ENCODE results near the gene KCNIP1. TPM values are rescaled to one million over a fixed set of nuclear protein-coding genes. Genes with fewer than 3 reads are reported as not detected.

The KCNIP1 gene
- total and polyA plus RNA-seq, 7 donors, result 0.03 TPM; not detected in 6

DNA sequence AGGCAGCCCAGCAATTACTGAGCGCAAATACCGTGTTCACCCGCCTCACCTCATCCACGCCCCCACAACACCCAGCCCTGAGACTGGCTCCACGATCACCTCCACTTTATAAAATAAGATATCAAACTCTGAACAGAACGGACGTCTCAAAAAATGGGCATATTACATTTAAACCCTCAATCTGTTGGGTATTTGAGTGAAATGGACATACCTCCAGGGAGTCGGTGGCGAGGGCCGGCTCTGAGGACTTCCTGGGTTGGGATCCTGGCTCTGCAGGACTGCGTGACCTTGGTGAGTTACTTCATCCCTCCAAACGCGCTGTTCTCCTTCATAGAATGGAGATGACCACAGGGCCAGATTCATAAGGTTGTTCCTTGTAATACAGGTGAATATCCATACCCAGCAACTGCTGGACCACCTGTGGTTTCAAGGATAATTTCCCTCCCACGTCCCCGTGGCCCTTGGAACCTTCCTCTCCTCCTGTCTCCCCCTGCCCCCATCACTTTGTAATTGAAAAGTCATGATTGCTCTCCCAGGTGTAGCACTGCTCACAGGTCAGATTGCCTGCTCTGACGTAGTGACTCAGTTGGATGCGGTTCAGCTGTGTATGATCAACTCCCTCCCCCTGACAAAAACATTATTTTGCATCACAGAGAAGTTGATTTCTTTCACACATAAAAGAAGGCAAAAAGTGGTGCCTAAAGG is 135.6 kb downstream of the KCNIP1 start:
- 86 to 91% (median 87%) methylated on average over 17 of the region's 17 CpGs for WGBS, 3 donors
- no peak for ATAC-seq
- intact Hi-C loops (cut with DNase I), result loop anchor here in 1 of 2 donors (10.0 kb wide), 1 partner anchor 145 kb away; the partner anchor contains the start of gene GABRP
- H3K27ac ChIP-seq, result no peak overlapping the region
- no peaks in the 10 kb centered on the region for H3K36me3 ChIP-seq (ENCODE audit: insufficient read depth in 1 of 2, low read depth in 1 of 2)
- TF ChIP-seq, protein P1, sequence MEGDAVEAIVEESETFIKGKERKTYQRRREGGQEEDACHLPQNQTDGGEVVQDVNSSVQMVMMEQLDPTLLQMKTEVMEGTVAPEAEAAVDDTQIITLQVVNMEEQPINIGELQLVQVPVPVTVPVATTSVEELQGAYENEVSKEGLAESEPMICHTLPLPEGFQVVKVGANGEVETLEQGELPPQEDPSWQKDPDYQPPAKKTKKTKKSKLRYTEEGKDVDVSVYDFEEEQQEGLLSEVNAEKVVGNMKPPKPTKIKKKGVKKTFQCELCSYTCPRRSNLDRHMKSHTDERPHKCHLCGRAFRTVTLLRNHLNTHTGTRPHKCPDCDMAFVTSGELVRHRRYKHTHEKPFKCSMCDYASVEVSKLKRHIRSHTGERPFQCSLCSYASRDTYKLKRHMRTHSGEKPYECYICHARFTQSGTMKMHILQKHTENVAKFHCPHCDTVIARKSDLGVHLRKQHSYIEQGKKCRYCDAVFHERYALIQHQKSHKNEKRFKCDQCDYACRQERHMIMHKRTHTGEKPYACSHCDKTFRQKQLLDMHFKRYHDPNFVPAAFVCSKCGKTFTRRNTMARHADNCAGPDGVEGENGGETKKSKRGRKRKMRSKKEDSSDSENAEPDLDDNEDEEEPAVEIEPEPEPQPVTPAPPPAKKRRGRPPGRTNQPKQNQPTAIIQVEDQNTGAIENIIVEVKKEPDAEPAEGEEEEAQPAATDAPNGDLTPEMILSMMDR (IDR thresholded peaks at IDR 0.05), result no peak
- no peaks in the 10 kb centered on the region for H3K9me3 ChIP-seq
- DNase-seq, result no peak
- H3K4me3 ChIP-seq, result no peak overlapping the region
- peaks cover 0 to 7% (median 0%) of the 10 kb centered on the region in 3 donors for H3K27me3 ChIP-seq (ENCODE audit: insufficient read depth in 3 of 3, low read length in 2 of 3)
- no peaks in the 10 kb centered on the region for H3K4me1 ChIP-seq

DNA sequence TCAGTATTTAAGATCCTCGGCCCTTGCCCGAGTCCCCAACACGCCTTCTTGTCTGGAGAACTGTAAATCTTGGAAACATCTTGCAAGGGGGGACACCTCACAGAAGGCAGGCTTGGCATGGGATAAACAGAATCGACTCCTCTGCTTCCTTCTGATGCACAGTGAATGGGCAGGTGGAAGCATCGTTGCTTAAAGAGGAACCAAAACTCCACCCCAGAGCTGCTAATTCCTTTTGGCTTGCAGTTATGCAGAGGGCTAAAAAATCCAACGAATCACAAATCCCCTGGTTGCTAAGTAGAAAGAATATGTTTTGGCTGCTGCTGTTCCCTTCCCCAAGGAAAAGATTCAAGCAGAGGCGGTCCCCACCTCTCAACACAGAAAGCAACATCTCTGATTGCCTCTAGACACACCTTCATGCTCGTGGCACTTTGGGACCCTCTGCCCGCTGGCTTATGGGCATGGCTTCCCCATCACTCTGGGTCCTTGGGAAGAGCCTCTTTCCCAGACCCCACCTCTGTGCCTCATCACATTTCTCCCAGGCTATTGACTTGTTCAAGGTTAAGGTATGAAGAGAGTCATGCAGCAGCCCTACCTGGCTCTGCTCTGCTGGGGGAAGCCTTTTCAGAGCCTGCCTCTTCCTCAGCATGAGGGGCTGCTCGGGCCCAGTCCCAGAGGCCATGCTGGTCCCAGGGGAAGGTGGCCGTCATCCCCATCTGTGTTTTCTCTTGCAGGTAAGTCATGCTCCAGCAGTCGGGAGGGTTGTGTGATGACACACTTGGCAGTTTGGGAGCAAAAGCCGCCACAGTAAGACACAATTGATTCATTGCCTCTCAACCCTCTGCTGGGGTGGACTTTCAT is 137.1 kb downstream of the KCNIP1 start:
- H3K27ac ChIP-seq, result no peak overlapping the region
- H3K36me3 ChIP-seq (ENCODE audit: insufficient read depth in 1 of 2, low read depth in 1 of 2), result no peaks in the 10 kb centered on the region
- no peaks in the 10 kb centered on the region for H3K9me3 ChIP-seq
- WGBS, 3 donors, result 65 to 73% (median 67%) methylated on average over 13 of the region's 13 CpGs
- no peak for ATAC-seq
- H3K4me3 ChIP-seq, result no peak overlapping the region
- H3K27me3 ChIP-seq (ENCODE audit: insufficient read depth in 3 of 3, low read length in 2 of 3), result peaks cover 0 to 8% (median 0%) of the 10 kb centered on the region in 3 donors
- no peak for DNase-seq
- TF ChIP-seq, protein P1 (IDR thresholded peaks at IDR 0.05), result no peak
- intact Hi-C loops (cut with DNase I), result no loop called here
- no peaks in the 10 kb centered on the region for H3K4me1 ChIP-seq

DNA sequence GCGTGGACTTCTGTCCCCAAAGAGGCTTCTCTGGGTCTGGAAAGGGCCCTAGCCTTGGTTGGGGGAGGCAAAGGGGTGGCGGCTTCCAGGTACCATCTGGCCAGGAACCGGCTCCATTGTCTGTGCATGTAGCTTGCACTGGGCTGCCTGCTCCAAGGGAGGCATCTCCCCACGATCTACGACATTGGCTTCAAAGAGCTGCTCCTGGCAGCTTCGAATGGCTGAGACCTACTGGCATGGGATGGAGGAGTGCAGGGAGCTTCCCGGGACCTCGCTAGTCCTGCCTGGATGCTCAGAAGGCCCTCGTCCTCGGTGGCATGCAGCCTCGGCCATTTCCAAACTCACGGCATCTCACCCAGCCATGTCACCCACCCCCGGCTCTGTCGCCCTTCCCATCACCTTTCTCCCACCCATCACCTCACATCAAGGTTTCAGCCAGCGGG is 137.8 kb downstream of the KCNIP1 start:
- no peak overlapping the region for H3K27ac ChIP-seq
- DNase-seq (no peak), ATAC-seq (no peak)
- TF ChIP-seq, protein P1 (IDR thresholded peaks at IDR 0.05), result no peak
- 72 to 89% (median 80%) methylated on average over 14 to 15 of the region's 15 CpGs for WGBS, 3 donors
- intact Hi-C loops (cut with DNase I), result no loop called here
- no peaks in the 10 kb centered on the region for H3K36me3 ChIP-seq (ENCODE audit: insufficient read depth in 1 of 2, low read depth in 1 of 2)
- H3K4me3 ChIP-seq, result no peak overlapping the region
- no peaks in the 10 kb centered on the region for H3K4me1 ChIP-seq
- H3K27me3 ChIP-seq (ENCODE audit: insufficient read depth in 3 of 3, low read length in 2 of 3), result peaks cover 0 to 8% (median 0%) of the 10 kb centered on the region in 3 donors
- H3K9me3 ChIP-seq, result no peaks in the 10 kb centered on the region

DNA sequence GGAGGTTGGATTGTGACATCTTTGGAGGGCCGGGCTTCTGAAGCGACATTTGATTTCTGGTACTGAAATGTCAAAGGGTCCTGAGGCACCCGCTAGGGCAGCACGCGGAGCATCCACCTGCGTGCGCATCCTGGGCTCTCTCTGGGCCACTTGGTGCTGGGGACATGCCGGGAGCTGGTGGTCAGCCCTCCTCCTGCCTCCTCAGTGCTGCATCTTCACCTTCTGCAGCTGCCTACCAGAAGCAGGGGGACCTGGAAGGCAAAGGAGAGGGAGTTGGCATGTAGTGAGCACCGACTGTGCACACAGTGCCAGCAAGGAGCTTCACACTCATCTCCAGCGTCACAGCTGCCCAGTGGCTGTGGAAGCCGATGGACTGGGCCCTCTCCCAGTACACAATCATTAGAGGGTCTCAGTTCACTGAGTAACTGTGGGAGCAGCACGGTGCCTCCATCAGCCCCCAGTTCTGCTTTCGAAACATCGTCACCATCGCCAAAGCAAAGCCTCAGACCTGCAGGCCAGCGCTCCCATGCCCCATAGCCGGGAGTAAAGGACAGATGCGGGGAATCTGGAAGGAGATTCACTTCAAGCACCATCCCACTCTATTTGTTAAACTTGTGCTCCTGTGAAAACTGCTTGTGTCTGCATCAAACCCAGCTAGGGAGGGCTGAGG is 138.4 kb downstream of the KCNIP1 start:
- no peak overlapping the region for H3K4me3 ChIP-seq
- no peaks in the 10 kb centered on the region for H3K4me1 ChIP-seq
- H3K9me3 ChIP-seq, result no peaks in the 10 kb centered on the region
- no peak overlapping the region for H3K27ac ChIP-seq
- DNase-seq (no peak), ATAC-seq (no peak)
- no peaks in the 10 kb centered on the region for H3K36me3 ChIP-seq (ENCODE audit: insufficient read depth in 1 of 2, low read depth in 1 of 2)
- WGBS, 3 donors, result 83 to 86% (median 83%) methylated on average over 18 of the region's 18 CpGs
- TF ChIP-seq, protein P1 (IDR thresholded peaks at IDR 0.05), result no peak
- intact Hi-C loops (cut with DNase I), result no loop called here
- H3K27me3 ChIP-seq (ENCODE audit: insufficient read depth in 3 of 3, low read length in 2 of 3), result peaks cover 0 to 8% (median 0%) of the 10 kb centered on the region in 3 donors

All from psoas muscle (tissue), 8 donors.